M059J (cell line): ENCODE measurements around the gene PSMD8. TPM values are rescaled to one million over a fixed set of nuclear protein-coding genes. Genes with fewer than 3 reads are reported as not detected.
"Not testable (repeated sequence)": the region's sequence is repeated elsewhere in the genome, so short reads cannot be mapped to it uniquely, and the experiment has no call there.

Source experiments
- DNase-seq: peaks from one replicate; pipeline ENCODE4 v3.0.0-alpha.2; 2012; ENCODE audit warnings: low read depth
- total RNA-seq: library from RNA; depleted of rRNA; stranded (reverse); fragments of >200 nt; shearing (Covaris generic); gene quantifications from 2 replicates; pipeline ENCODE4 v1.2.3, GENCODE V29; 2014

PSMD8 gene
- total RNA-seq, 1 experiment from 2014 or later = 342 TPM

DNA sequence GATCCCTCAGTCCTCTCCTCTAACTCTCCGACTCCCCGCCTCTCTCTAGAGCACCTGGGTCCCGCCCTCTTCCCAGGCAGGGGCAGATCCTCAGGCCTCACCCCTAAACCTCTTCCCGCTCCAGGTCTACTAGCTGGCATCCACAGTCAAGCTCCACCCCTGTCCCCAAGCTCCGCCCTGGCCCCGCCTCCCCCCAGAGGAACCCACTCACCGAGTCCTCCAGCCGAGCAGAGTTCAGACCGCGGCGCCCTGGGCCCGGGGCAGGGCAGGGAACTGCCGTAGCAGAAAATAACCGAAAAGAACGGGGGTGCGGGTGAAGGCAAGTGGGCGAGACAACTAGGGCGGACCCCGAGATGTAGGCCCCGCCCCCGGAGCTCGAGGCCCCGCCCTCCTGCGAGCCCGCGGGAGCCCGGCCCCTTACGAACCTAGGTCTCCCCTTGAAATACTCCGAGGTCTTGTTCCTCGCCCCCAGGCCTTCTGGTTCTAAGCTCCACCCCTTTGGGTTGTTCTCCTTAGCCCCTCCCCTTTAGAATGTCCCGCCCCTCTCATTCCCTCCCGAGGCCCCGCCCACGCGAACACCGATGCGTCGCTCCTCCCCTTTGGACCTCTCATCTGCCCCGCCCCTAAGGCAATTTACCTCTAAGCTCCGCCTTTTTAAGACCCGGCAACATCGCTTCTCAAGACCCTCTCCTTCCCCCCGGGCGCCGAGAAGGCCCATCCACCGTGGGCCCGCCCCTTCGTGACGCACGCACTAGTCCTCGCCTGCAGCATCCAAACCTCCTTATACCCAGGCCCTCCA is 13.4 kb downstream of the PSMD8 start, which contains the start of gene GGN:
GGN (minus strand) TSS at position 485 of the 799 bp plus-strand sequence. CDS start 773 bp downstream, outside the sequence.
- DNase-seq = peak; percentile 94

- no peak for DNase-seq
Measured at GRCh38 chr19:38388349-38389100, 14.2 kb downstream of the PSMD8 start, which contains the start of gene SPRED3. Gene SPRED3 (plus strand): TSS chr19:38388697. CDS start chr19:38390303, 1,606 bp downstream.

- peak; percentile 87 for DNase-seq
Measured at GRCh38 chr19:38389101-38389925, 14.9 kb downstream of the PSMD8 start.

DNA sequence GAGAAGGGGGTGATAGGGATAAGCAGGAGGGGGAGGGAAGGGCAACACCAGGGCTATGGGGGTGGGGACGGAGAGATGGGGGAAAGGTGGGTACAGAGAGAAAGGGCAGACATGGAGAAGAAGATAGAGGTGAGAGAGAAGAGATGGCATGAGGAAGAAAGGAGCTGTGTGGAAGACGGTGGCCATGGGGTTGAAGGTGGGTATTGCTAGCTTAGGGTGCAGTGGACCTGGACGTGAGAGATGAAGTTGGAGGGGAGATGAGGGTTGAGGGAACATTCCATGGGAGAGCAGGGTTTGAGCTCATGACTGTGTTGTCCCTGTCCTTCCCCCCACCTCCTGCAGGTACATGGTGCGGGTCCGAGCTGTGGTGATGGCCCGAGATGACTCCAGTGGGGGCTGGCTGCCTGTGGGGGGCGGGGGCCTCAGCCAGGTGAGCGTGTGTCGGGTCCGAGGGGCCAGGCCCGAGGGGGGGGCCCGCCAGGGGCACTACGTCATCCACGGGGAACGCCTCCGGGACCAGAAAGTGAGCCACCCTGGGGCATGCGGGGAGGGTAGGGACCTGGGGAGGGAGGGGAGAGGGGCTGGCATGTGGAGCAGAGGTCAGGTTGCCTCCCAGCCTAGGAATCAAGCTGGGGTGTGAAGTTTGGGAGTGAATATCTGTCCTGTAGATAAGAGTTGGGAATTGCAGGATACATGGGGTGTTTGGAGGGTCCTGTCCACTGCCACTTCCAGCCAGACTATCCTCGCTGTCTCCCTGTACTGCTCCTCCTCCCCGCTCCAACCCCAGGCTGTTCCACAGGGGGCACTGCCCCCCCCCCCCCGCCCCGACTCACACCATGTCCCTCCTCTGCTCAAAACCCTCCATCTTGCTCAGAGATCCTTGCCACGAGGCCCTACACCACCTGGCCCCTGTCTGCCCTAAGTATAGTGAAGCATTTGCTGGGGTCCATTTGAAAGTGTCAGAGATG is 15.9 kb downstream of the PSMD8 start:
- DNase-seq = no peak

GRCh38 chr19:38391911-38392464 is 17.6 kb downstream of the PSMD8 start:
- no peak for DNase-seq

- DNase-seq = peak; percentile 58
Measured at GRCh38 chr19:38392707-38393308, 18.4 kb downstream of the PSMD8 start.

DNA sequence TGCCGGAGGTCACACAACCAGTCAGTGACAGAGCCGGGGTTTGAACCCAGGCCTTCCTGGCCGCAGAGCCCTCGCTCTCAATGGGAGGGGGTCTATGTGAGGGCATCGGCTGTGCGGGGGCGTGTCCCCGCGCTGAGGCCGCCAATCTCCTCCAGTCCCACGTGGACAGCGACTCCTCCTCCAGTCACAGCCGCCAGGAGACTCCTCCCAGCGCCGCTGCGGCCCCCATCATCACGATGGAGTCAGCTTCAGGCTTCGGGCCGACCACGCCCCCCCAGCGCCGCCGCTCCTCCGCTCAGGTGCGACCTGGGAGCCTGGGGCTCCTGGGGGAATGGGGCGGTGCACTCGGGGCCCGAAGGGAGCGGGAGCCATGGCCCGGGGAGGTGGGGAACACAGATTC is 20.1 kb downstream of the PSMD8 start:
- no peak for DNase-seq

GRCh38 chr19:38395381-38396114 is 21.2 kb downstream of the PSMD8 start:
- DNase-seq = no peak

DNA sequence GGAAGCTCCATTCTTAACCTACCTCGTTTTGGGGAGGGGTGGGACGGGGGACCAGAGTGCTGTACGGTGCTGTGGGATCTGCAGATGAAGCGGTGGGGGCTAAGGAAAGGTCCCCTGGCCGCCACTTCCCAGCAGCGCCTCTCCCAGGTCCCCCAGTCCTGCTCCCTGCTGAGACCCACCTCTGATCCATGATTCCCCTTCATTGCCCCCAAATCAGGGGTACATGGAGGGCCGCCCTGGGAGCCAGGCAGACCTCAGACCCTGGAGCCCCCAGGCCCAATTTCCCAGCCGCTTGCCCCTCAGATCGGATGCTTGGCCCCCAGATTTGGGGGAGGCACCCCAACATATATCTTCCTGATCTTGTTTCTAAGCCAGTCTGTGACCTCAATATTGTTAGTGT is 24.7 kb downstream of the PSMD8 start:
- DNase-seq = no peak

- no peak for DNase-seq
Measured at GRCh38 chr19:38399537-38399936, 25.2 kb downstream of the PSMD8 start.

- peak; percentile 23 for DNase-seq
Measured at GRCh38 chr19:38400361-38400760, 26.0 kb downstream of the PSMD8 start.

DNA sequence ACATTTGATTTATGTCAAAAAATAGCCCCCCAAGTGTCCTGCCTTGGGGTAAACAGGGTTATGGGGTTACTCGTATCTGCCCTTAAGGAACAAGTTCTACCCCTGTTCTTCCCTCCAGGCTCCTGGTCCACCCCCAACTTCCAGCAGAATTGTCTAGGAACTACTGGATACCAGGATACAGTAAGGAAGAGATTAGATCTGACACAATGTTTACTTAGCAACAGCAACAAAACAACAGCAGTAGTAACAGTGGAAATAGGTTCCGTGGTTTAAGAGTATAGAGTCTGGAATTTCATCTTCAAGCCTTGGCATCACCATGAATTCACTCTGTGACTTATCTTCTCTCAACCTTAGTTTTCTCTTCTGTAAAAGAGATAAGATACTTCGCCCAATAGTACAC is 26.8 kb downstream of the PSMD8 start:
- DNase-seq = peak; percentile 80

GRCh38 chr19:38402623-38402966 is 28.2 kb downstream of the PSMD8 start:
- no peak for DNase-seq

GRCh38 chr19:38402967-38403674 is 28.8 kb downstream of the PSMD8 start, which contains the start of gene FAM98C:
Gene FAM98C (plus strand): TSS chr19:38403093. CDS start chr19:38403154, 61 bp downstream.
- DNase-seq = peak; percentile 95

- DNase-seq = no peak
Measured at GRCh38 chr19:38404858-38405257, 30.5 kb downstream of the PSMD8 start.

- no peak for DNase-seq
Measured at GRCh38 chr19:38405276-38405675, 30.9 kb downstream of the PSMD8 start.

DNA sequence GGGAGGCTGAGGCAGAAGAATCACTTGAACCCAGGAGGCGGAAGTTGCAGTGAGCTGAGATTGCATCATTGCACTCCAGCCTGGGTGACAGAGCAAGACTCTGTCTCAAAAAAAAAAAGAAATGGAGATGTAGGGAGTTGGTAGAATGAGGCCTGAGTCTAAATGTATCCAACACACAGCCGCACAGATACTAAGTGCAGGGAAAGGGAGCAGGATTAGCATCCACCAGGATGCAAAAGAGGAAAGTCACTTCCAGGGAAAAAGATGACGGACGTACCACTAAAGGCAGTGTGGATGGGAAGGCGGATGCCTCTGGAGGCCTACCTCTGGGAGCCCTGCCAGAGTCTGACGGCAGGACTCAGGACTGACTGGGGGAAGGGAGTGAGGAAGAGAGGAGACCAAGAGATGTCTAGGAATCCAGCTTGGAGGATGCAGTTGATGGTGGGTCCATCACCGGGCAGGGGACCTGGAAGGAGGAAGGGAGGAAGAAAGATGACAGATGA is 35.3 kb downstream of the PSMD8 start:
- DNase-seq = peak; percentile 58

DNA sequence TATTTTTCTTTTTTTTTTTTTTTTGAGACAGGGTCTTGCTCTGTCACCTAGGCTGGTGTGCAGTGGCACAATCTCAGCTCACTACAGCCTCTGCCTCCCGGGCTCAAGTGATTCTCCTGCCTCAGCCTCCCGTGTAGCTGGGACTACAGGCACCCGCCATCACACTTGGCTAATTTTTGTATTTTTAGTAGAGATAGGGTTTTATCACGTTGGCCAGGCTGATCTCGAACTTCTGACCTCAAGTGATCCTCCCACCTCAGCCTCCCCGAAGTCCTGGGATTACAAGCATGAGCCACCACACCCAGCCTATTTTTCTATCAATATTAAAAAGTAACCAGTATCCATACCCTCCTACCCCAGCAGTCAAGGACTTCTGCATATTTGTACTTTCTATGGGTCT is 36.0 kb downstream of the PSMD8 start:
- DNase-seq = not testable (repeated sequence)
